Adrenal gland (tissue), 12 donors: ENCODE results near the gene BEST4. TPM values are rescaled to one million over a fixed set of nuclear protein-coding genes. Genes with fewer than 3 reads are reported as not detected.

ENCODE experiments used
- DNase-seq, 7 donors: peaks; one replicate each; pipeline ENCODE4 v3.0.0-alpha.2; 2019 to 2020
- H3K27ac ChIP-seq, 5 donors: fragments of 200-600 bp; sonication (generic) in 4 of 5; 1 replicate in 3 of 5; 2 replicates in 2 of 5; pipeline versions ENCODE4 v1.5.1 to v1.8.0; 2016 to 2020; ENCODE audit warnings: mild to moderate bottlenecking in 1 of 5
- H3K27me3 ChIP-seq: fragments of 200-600 bp; 2 replicates; pipeline ENCODE4 v1.8.0; 2021
- H3K36me3 ChIP-seq, 2 donors: fragments of 200-600 bp; replicated peaks in 1 of 2; 1 replicate in 1 of 2; 2 replicates in 1 of 2; pipeline versions ENCODE4 v1.5.1 to v1.8.0; 2018 to 2022
- H3K4me1 ChIP-seq, 2 donors: fragments of 200-600 bp; replicated peaks in 1 of 2; 1 replicate in 1 of 2; 2 replicates in 1 of 2; pipeline versions ENCODE4 v1.5.1 to v1.8.0; 2018 to 2021
- H3K4me3 ChIP-seq, 4 donors: fragments of 200-600 bp; sonication (generic) in 3 of 4; one replicate each; pipeline ENCODE4 v1.5.1; 2016 to 2018
- H3K9me3 ChIP-seq, 3 donors: fragments of 200-600 bp; sonication (generic) in 1 of 3; replicated peaks in 1 of 3; 1 replicate in 2 of 3; 2 replicates in 1 of 3; pipeline versions ENCODE4 v1.5.1 to v1.8.0; 2016 to 2021
- POLR2A ChIP-seq, 2 donors: fragments of 450-650 bp; IDR thresholded peaks; one replicate each; pipeline ENCODE4 v1.6.1; 2017; ENCODE audit warnings: antibody characterized with exemption in 2 of 2, mild to moderate bottlenecking in 2 of 2, moderate library complexity in 1 of 2
- WGBS, 4 donors: extraction: QIAGEN DNeasy Blood & Tissue Kit in 2 of 4; methylation state at CpG; one replicate each; pipeline versions ENCODE4 v1.1.5 to v1.1.7; 2013 to 2017; 5-methylcytosine and 5-hydroxymethylcytosine counted together
- intact Hi-C, 2 donors: fragments of 100-400 bp; cut with DNase I; formaldehyde crosslinking; loops; one replicate each; pipeline versions ENCODE4 v1.14.1 to v1.15.0; 2022 to 2023
- polyA plus RNA-seq, 3 donors: library from polyadenylated mRNA; stranded (reverse); fragments of 200-250 nt in 2 of 3; fragments of 350-450 nt in 1 of 3; fragmentation: Illumina TruSeq in 1 of 3; extraction: RNeasy Lipid Tissue Mini Kit (QIAGEN cat#74804) in 1 of 3; gene quantifications; one replicate each; pipeline ENCODE4 v1.2.3, GENCODE V29; 2013 to 2014
- total RNA-seq, 9 donors: library from RNA; depleted of rRNA in 4 of 9; stranded (reverse); fragments of >200 nt in 4 of 9; fragments of 120-200 nt in 1 of 9; fragmentation: NEBNext Ultra II Directional in 1 of 9; extraction: Animal tissue kit (Norgen Biotek cat#: 25700) in 1 of 9; gene quantifications; one replicate each; pipeline versions ENCODE4 v1.1.0 to v1.2.4, GENCODE V29; 2013 to 2023
- TF ChIP-seq, protein P1 (sequence below), 6 experiments: fragments of 450-650 bp in 4 of 6; fragments of 200-600 bp in 2 of 6; sonication (generic) in 1 of 6; IDR thresholded peaks; 1 replicate in 5 of 6; 2 replicates in 1 of 6; pipeline versions ENCODE4 v1.5.1 to v1.8.0; 2016 to 2021; ENCODE audit warnings: antibody characterized with exemption in 6 of 6, mild to moderate bottlenecking in 2 of 6, moderate library complexity in 1 of 6
- donor health status: healthy with polysubstance abuse.
- donor health status: Bipolar disorder and iron deficiency.
- donor health status: DM: yes; HTN: yes; CAD: no.
- donor health status: DM: no; HTN: no; CAD: no.
- donor health status: DM: no; HTN: no; CAD: no.
- donor health status: DM: yes; HTN: yes; CAD: no.

Gene BEST4
- total and polyA plus RNA-seq, 12 donors = 0.09 to 6.2 (median 0.68) TPM; not detected in 1

DNA sequence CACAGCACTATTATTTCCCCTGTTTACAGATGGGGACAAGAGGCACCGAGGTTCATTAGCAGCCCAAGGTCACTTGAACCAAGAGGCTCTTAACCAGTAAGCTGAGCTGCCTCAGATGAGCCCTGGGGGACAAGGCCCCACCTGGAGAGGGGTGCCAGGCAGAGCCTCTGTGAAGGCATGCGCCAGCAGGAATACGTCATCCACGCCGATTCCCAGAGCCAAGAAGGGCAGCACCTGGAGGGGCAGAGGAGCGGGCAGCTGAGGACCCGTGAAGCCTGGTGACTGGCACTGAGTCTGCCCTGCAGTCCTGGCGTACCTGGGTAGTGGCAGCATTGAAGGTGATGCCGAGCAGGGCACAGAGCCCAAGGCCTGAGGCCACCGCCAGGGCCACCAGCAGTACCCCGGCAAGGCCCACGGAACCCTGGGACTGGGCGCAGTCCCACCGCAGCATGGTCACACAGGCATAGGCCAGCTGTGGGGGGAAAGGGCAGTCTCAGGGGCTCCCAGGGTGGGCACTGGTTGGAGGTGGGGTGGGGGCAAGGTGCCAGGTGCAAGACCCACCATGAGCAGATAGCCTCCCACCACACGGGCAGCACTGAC, 41.0 kb upstream of the BEST4 start:
- no peaks in the 10 kb centered on the region for H3K27me3 ChIP-seq
- H3K4me3 ChIP-seq = no peak overlapping the region
- intact Hi-C loops = loop anchor here in 1 of 2 donors (5.0 kb wide), 1 partner anchor 37 kb away; no protein-coding TSS in a partner anchor
- no peaks in the 10 kb centered on the region for H3K9me3 ChIP-seq
- peak in 1 of 7 donors; percentile 15 for DNase-seq
- H3K4me1 ChIP-seq = no peaks in the 10 kb centered on the region
- TF ChIP-seq POLR2A (IDR thresholded peaks at IDR 0.05) = no peak
- TF ChIP-seq, protein P1, sequence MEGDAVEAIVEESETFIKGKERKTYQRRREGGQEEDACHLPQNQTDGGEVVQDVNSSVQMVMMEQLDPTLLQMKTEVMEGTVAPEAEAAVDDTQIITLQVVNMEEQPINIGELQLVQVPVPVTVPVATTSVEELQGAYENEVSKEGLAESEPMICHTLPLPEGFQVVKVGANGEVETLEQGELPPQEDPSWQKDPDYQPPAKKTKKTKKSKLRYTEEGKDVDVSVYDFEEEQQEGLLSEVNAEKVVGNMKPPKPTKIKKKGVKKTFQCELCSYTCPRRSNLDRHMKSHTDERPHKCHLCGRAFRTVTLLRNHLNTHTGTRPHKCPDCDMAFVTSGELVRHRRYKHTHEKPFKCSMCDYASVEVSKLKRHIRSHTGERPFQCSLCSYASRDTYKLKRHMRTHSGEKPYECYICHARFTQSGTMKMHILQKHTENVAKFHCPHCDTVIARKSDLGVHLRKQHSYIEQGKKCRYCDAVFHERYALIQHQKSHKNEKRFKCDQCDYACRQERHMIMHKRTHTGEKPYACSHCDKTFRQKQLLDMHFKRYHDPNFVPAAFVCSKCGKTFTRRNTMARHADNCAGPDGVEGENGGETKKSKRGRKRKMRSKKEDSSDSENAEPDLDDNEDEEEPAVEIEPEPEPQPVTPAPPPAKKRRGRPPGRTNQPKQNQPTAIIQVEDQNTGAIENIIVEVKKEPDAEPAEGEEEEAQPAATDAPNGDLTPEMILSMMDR (IDR thresholded peaks at IDR 0.05) = no peak
- H3K27ac ChIP-seq = no peak overlapping the region
- no peaks in the 10 kb centered on the region for H3K36me3 ChIP-seq
- WGBS, 4 donors = 71 to 100% (median 92%) methylated on average over 2 to 15 of the region's 15 CpGs

DNA sequence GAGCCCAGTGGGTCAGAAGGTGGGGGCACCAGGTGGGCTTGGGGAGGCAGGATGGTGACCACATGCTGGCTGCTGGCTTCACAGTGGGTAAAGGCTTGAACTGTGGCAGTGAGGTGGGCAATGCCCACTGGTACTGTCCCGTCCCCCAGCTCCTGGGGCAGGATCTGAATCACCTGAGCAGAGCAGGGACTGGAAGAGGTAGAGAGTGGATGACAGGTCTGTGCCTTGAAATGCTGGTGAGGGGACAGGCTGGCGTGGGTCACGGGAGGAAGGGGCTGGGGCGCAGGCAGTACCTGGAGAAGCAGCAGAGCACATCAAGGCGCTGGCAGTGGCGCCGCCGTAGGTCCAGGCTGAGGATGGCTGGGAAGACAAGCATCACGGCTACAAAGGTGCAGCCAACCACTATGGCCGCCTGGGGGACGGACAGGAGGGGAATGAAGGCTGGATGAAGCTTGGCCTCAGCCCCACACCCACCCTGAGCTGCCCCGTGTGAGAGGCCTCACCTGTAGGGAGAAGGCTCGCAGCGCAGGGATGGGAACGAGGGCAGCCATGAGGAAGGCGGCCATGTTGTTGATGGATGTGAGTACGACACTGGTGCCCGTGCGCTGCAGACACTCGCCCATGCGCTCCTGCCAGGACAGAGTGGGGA, 40.2 kb upstream of the BEST4 start:
- TF ChIP-seq, protein P1 (IDR thresholded peaks at IDR 0.05) = no peak
- TF ChIP-seq POLR2A (IDR thresholded peaks at IDR 0.05) = no peak
- Histone ChIP-seq H3K4me1 (no peaks in the 10 kb centered on the region), H3K4me3 (no peak overlapping the region), H3K27ac (no peak overlapping the region), H3K27me3 (no peaks in the 10 kb centered on the region), H3K9me3 (no peaks in the 10 kb centered on the region), H3K36me3 (no peaks in the 10 kb centered on the region)
- 90 to 94% (median 92%) methylated on average over 21 of the region's 21 CpGs for WGBS, 4 donors
- intact Hi-C loops = loop anchor here in 1 of 2 donors (5.0 kb wide), 1 partner anchor 36 kb away; no protein-coding TSS in a partner anchor
- DNase-seq = peak in 1 of 7 donors; percentile 12

DNA sequence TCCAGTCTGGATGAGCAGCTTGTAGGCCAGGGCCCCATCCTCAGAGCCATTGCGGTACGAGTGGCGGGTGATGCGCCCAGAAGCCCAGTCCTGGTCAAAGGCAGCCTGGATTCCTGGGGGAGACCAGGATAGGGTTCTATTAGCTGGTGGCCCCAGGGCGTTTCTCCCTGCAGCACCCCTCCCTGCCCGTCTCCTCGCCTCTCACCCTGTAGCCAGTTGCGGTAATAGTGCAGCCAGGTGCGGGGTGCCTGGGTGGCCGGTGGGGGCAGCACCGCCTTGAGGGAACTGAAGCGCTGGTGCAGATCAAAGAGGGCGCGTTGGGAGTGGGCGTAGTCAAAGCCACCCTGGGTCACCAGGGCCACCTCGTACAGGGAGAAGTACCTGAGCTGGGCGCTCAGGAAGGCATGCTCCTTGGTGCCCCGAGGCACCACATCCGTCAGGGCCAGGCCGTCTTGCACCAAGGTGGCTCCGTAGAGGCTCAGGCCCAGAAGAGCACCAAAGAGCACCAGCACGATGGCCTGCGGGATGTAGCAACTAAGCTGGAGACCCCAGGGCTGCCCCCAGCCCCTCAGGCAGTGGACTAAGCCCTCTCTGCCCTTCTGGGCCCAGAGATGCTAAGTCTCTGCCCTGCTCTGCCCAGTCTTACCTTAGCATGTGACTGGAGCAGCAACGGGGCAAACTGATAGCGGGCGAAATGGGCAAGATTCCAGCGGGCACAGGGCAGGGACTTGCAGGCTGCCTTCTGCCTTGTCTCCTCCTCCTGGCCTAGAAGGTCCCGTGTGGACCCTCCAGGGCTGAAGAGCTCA, 39.4 kb upstream of the BEST4 start:
- no peaks in the 10 kb centered on the region for H3K36me3 ChIP-seq
- no peak overlapping the region for H3K4me3 ChIP-seq
- DNase-seq = peak in 1 of 7 donors; percentile 28
- TF ChIP-seq, protein P1 (IDR thresholded peaks at IDR 0.05) = no peak
- TF ChIP-seq POLR2A (IDR thresholded peaks at IDR 0.05) = no peak
- peak overlapping the region in 1 of 5 donors; percentile 44 for H3K27ac ChIP-seq
- H3K9me3 ChIP-seq = no peaks in the 10 kb centered on the region
- no peaks in the 10 kb centered on the region for H3K4me1 ChIP-seq
- 89 to 95% (median 92%) methylated on average over 21 to 28 of the region's 28 CpGs for WGBS, 4 donors
- no peaks in the 10 kb centered on the region for H3K27me3 ChIP-seq
- intact Hi-C loops = loop anchor here in 1 of 2 donors (5.0 kb wide), 1 partner anchor 35 kb away; no protein-coding TSS in a partner anchor
